HEK293 (cell line): Measurements from ENCODE around the gene SERPINH1.
A peak's percentile ranks its signal among the peaks of the same experiment; 100 is the strongest.

Experiments
- CTCF ChIA-PET: fragments of 350-600 bp; formaldehyde crosslinking; extraction: SDS; loops from one replicate; lab custom pipeline; 2021; ENCODE audit warnings: antibody characterized with exemption; lab: Yijun Ruan, JAX
- POLR2A ChIA-PET: fragments of 300-600 bp; formaldehyde crosslinking; extraction: SDS; loops from one replicate; lab custom pipeline; 2020; ENCODE audit warnings: antibody characterized with exemption, inconsistent platforms; lab: Yijun Ruan, JAX
- H3K27ac ChIP-seq: fragments of 200-500 bp; sonication (Bioruptor generic); 2 replicates; pipeline ENCODE4 v1.5.1; 2014; ENCODE audit warnings: low read depth, low read length, control low read depth, inconsistent platforms; ENCODE audit errors: extremely low read depth
- H3K36me3 ChIP-seq, 2 experiments: fragments of 200-500 bp in 1 of 2; sonication (Bioruptor generic) in 1 of 2; 1 replicate in 1 of 2; 2 replicates in 1 of 2; pipeline ENCODE4 v1.5.1; 2014 to 2017; ENCODE audit warnings: inconsistent platforms in 2 of 2, low read length in 2 of 2; ENCODE audit not compliant: control insufficient read depth in 2 of 2, insufficient read depth in 1 of 2
- H3K4me1 ChIP-seq: fragments of 200-500 bp; sonication (Bioruptor generic); 2 replicates; pipeline ENCODE4 v1.5.1; 2014; ENCODE audit warnings: mild to moderate bottlenecking, low read length, inconsistent platforms; ENCODE audit not compliant: control insufficient read depth, insufficient read depth
- H3K4me3 ChIP-seq: 2 replicates; pipeline ENCODE4 v1.5.1; 2011; ENCODE audit warnings: low read depth, mild to moderate bottlenecking, control low read depth, low read length, moderate library complexity
- H3K9me3 ChIP-seq: fragments of 200-500 bp; sonication (Bioruptor generic); 2 replicates; pipeline ENCODE4 v1.5.1; 2014; ENCODE audit warnings: low read depth, low read length, inconsistent platforms; ENCODE audit not compliant: control insufficient read depth, insufficient read depth
- EGR2 ChIP-seq: fragments of 450-650 bp; formaldehyde crosslinking; IDR thresholded peaks from 2 replicates; pipeline ENCODE4 v1.5.1; 2016; ENCODE audit warnings: low read depth, missing biosample characterization, missing genetic modification characterization
- KLF17 ChIP-seq: fragments of 450-650 bp; formaldehyde crosslinking; IDR thresholded peaks from 2 replicates; pipeline ENCODE4 v1.5.1; 2016; ENCODE audit warnings: missing biosample characterization, missing genetic modification characterization
- SCRT2 ChIP-seq: fragments of 450-650 bp; formaldehyde crosslinking; IDR thresholded peaks from 2 replicates; pipeline ENCODE4 v1.5.1; 2016; ENCODE audit warnings: missing biosample characterization, missing genetic modification characterization
- SETDB1 ChIP-seq: IDR thresholded peaks from one replicate; pipeline ENCODE4 v1.6.1; 2017; ENCODE audit warnings: mild to moderate bottlenecking, low read length, moderate library complexity, mixed read lengths; ENCODE audit not compliant: insufficient read length
- TSHZ1 ChIP-seq: fragments of 450-650 bp; formaldehyde crosslinking; IDR thresholded peaks from 2 replicates; pipeline ENCODE4 v1.5.1; 2016; ENCODE audit warnings: missing biosample characterization, missing genetic modification characterization, borderline replicate concordance
- ZBTB17 ChIP-seq: fragments of 450-650 bp; formaldehyde crosslinking; IDR thresholded peaks from 2 replicates; pipeline ENCODE4 v1.5.1; 2016; ENCODE audit warnings: missing biosample characterization, missing genetic modification characterization
- ZFHX2 ChIP-seq: fragments of 450-650 bp; formaldehyde crosslinking; conservative IDR thresholded peaks from 2 replicates; pipeline ENCODE4 v1.5.1; 2016; ENCODE audit warnings: missing biosample characterization, missing genetic modification characterization
- ZNF114 ChIP-seq: fragments of 450-650 bp; formaldehyde crosslinking; IDR thresholded peaks from 2 replicates; pipeline ENCODE4 v1.5.0; 2017; ENCODE audit warnings: missing biosample characterization, missing genetic modification characterization
- ZNF26 ChIP-seq: fragments of 450-650 bp; formaldehyde crosslinking; IDR thresholded peaks from 2 replicates; pipeline ENCODE4 v1.5.1; 2016; ENCODE audit warnings: missing biosample characterization, missing genetic modification characterization
- ZNF274 ChIP-seq, 2 experiments: fragments of 200-500 bp in 1 of 2; fragments of 450-650 bp in 1 of 2; sonication (Bioruptor generic) in 1 of 2; formaldehyde crosslinking in 1 of 2; IDR thresholded peaks; 2 replicates each; pipeline versions ENCODE4 v1.5.1 to v1.6.1; 2014 to 2016; ENCODE audit warnings: borderline replicate concordance in 1 of 2, inconsistent platforms in 1 of 2, low read length in 1 of 2, missing biosample characterization in 1 of 2, missing genetic modification characterization in 1 of 2
- ZNF366 ChIP-seq: fragments of 450-650 bp; formaldehyde crosslinking; conservative IDR thresholded peaks from 2 replicates; pipeline ENCODE4 v1.5.1; 2016; ENCODE audit warnings: missing biosample characterization, missing genetic modification characterization
- ZNF449 ChIP-seq: fragments of 450-650 bp; formaldehyde crosslinking; IDR thresholded peaks from 2 replicates; pipeline ENCODE4 v1.5.1; 2017; ENCODE audit warnings: missing biosample characterization, mild to moderate bottlenecking, missing genetic modification characterization, moderate library complexity
- ZNF501 ChIP-seq: fragments of 450-650 bp; formaldehyde crosslinking; IDR thresholded peaks from 2 replicates; pipeline ENCODE4 v1.5.1; 2016; ENCODE audit warnings: missing biosample characterization, missing genetic modification characterization
- ZNF549 ChIP-seq: fragments of 450-650 bp; IDR thresholded peaks from 2 replicates; pipeline ENCODE4 v1.5.1; 2018; ENCODE audit warnings: missing biosample characterization, missing genetic modification characterization, mild to moderate bottlenecking, inconsistent platforms, moderate library complexity
- ZNF596 ChIP-seq: fragments of 450-650 bp; IDR thresholded peaks from 2 replicates; pipeline ENCODE4 v1.5.0; 2018; ENCODE audit warnings: missing biosample characterization, mild to moderate bottlenecking, missing genetic modification characterization, moderate library complexity
- TF ChIP-seq, protein P1 (sequence below): fragments of 450-650 bp; formaldehyde crosslinking; IDR thresholded peaks from 2 replicates; pipeline ENCODE4 v1.5.1; 2017; ENCODE audit warnings: missing biosample characterization, missing genetic modification characterization

The SERPINH1 gene

DNA sequence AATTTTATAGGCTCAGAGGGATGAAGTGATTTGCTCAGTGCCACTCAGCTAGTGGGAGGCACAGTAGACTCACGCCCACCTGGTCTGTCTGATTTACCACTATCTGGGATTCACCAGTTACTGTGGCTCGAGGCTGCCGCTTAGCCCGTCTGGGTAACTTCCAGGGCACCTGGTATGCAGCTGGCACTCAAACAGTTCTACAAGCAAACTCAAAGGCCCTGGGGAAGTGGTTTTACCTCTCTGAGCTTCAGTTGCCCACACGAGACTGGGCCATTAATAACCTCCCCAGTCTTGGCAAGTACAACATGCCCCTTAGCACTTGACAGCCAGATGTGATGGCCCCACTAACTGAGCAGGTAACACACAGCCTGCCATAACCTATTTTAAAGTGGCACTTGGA lies 38.9 kb upstream of the SERPINH1 start:
- H3K9me3 ChIP-seq = no peaks in the 10 kb centered on the region
- TF ChIP-seq TSHZ1 (tag by site-specific recombination) (no peak), ZNF26 (tag by site-specific recombination) (no peak), ZFHX2 (tag by site-specific recombination) (peak; percentile 39), EGR2 (tag by site-specific recombination) (peak; percentile 37; the same call in 1 of the 2 replicates)
- TF ChIP-seq, all 188 proteins: peak for 2
- ChIA-PET CTCF (interaction anchor here (0.6 to 5.5 kb wide), 8 partner anchors 9 to 243 kb away, joined by 3 to 32 read pairs (median 4); no protein-coding TSS in a partner anchor), POLR2A (no interaction called here)
- Histone ChIP-seq H3K4me3 (no peak overlapping the region), H3K4me1 (no peaks in the 10 kb centered on the region), H3K36me3 (no peaks in the 10 kb centered on the region), H3K27ac (no peak overlapping the region)

GRCh38 chr11:75523811-75524664 lies 38.0 kb upstream of the SERPINH1 start:
- H3K36me3 ChIP-seq = no peaks in the 10 kb centered on the region
- H3K9me3 ChIP-seq = no peaks in the 10 kb centered on the region
- ChIA-PET CTCF (interaction anchor here (0.6 to 5.5 kb wide), 7 partner anchors 8 to 244 kb away, joined by 3 to 32 read pairs (median 5); no protein-coding TSS in a partner anchor), POLR2A (no interaction called here)
- no peak overlapping the region for H3K27ac ChIP-seq
- TF ChIP-seq ZNF449 (tag by site-specific recombination) = no peak
- H3K4me1 ChIP-seq = no peaks in the 10 kb centered on the region
- no peak overlapping the region for H3K4me3 ChIP-seq

GRCh38 chr11:75524665-75525432 lies 37.2 kb upstream of the SERPINH1 start:
- H3K4me1 ChIP-seq = no peaks in the 10 kb centered on the region
- CTCF ChIA-PET = interaction anchor here (0.6 to 3.9 kb wide), 7 partner anchors 8 to 142 kb away, joined by 3 to 32 read pairs (median 4); no protein-coding TSS in a partner anchor
- H3K36me3 ChIP-seq = no peaks in the 10 kb centered on the region
- H3K27ac ChIP-seq = peak overlapping the region; percentile 32; the same call in 1 of the 2 replicates
- H3K4me3 ChIP-seq = peak overlapping the region; percentile 64
- no peaks in the 10 kb centered on the region for H3K9me3 ChIP-seq
- POLR2A ChIA-PET = interaction anchor here (1.0 kb wide), 1 partner anchor 25 kb away, joined by 3 read pairs; no protein-coding TSS in a partner anchor
- TF ChIP-seq ZNF114 (tag by site-specific recombination) (no peak), ZNF366 (tag by site-specific recombination) (no peak), SETDB1 (no peak), ZNF596 (tag by site-specific recombination) (no peak), KLF17 (tag by site-specific recombination) (no peak), ZNF501 (no peak), ZBTB17 (peak; percentile 31; the same call in 1 of the 2 replicates), ZNF274 (IDR thresholded peaks at IDR 0.05; ENCODE audit: low read length) (no peak), ZNF274 (tag by site-specific recombination; IDR thresholded peaks at IDR 0.05; ENCODE audit: borderline replicate concordance) (no peak), ZNF549 (tag by site-specific recombination) (no peak), SCRT2 (no peak)
- TF ChIP-seq, protein P1, sequence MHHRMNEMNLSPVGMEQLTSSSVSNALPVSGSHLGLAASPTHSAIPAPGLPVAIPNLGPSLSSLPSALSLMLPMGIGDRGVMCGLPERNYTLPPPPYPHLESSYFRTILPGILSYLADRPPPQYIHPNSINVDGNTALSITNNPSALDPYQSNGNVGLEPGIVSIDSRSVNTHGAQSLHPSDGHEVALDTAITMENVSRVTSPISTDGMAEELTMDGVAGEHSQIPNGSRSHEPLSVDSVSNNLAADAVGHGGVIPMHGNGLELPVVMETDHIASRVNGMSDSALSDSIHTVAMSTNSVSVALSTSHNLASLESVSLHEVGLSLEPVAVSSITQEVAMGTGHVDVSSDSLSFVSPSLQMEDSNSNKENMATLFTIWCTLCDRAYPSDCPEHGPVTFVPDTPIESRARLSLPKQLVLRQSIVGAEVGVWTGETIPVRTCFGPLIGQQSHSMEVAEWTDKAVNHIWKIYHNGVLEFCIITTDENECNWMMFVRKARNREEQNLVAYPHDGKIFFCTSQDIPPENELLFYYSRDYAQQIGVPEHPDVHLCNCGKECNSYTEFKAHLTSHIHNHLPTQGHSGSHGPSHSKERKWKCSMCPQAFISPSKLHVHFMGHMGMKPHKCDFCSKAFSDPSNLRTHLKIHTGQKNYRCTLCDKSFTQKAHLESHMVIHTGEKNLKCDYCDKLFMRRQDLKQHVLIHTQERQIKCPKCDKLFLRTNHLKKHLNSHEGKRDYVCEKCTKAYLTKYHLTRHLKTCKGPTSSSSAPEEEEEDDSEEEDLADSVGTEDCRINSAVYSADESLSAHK (tag by site-specific recombination) = no peak
